ENCODE measurements around the gene FREM2.

DNA sequence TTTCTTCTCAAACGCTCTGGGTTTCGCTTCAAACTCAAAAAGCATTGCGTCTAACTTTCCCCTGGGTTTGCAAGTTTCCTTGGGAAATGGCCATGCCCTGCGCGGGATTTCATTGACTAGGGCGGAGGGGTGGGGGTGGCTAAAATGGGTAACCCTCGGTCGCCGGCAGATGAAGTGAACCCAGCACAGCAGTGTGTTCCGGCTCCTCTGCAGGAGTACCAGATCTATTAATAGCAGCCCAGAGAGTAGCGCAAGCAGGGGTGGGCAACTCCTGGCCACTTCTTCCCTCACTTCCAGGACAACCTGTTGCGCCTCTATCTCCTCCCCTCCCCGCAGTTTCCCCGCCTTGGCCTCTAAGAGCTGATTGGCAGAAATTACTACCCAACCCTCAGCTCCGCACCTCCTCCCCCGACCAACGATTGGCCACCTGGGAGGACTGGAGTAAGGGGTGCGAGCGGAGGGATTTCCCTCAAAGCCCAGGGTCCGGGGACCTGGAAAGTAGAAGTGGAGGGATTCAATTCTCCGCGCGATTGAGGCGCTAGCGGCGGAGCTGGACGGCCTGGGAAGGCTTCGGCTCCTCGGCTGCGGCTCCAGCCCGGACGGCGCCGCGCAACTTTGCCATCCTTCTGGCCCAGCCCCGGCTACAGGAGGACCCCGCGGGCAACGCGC is at the start of gene FREM2:
- TF ChIP-seq, protein P1, sequence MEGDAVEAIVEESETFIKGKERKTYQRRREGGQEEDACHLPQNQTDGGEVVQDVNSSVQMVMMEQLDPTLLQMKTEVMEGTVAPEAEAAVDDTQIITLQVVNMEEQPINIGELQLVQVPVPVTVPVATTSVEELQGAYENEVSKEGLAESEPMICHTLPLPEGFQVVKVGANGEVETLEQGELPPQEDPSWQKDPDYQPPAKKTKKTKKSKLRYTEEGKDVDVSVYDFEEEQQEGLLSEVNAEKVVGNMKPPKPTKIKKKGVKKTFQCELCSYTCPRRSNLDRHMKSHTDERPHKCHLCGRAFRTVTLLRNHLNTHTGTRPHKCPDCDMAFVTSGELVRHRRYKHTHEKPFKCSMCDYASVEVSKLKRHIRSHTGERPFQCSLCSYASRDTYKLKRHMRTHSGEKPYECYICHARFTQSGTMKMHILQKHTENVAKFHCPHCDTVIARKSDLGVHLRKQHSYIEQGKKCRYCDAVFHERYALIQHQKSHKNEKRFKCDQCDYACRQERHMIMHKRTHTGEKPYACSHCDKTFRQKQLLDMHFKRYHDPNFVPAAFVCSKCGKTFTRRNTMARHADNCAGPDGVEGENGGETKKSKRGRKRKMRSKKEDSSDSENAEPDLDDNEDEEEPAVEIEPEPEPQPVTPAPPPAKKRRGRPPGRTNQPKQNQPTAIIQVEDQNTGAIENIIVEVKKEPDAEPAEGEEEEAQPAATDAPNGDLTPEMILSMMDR (IDR thresholded peaks at IDR 0.05): no peak
- peak in 1 of 2 donors; percentile 57 for TF ChIP-seq POLR2AphosphoS5 (IDR thresholded peaks at IDR 0.05)
- TF ChIP-seq POLR2A (IDR thresholded peaks at IDR 0.05): peak in 1 of 4 donors; percentile 58
- TF ChIP-seq EP300 (IDR thresholded peaks at IDR 0.05): no peak

Data from upper lobe of left lung (tissue), 4 donors.